Activated CD4-positive, alpha-beta memory T cell treated with anti-CD3 and anti-CD28 coated beads for 36 hours (primary cell): ENCODE data around the gene METRN. TPM values are rescaled to one million over a fixed set of nuclear protein-coding genes. Genes with fewer than 3 reads are reported as not detected.
"Not testable (repeated sequence)": the region's sequence is repeated elsewhere in the genome, so short reads cannot be mapped to it uniquely, and the experiment has no call there.

Source experiments
- CTCF ChIA-PET: fragments of 350-600 bp; sonication (Branson Sonifier 250); formaldehyde crosslinking; loops from one replicate; lab custom pipeline; 2021; ENCODE audit warnings: antibody characterized with exemption, inconsistent platforms; lab: Charles Lee
- POLR2A ChIA-PET: fragments of 350-600 bp; sonication (Branson Sonifier 250); formaldehyde crosslinking; loops from one replicate; lab custom pipeline; 2021; ENCODE audit warnings: antibody characterized with exemption; lab: Charles Lee
- DNase-seq: peaks from one replicate; pipeline ENCODE4 v3.0.0-alpha.2; 2020
- H3K27ac Mint-ChIP-seq: one replicate; pipeline ENCODE4 v1.8.0; 2021; ENCODE audit warnings: mixed read lengths
- H3K27me3 Mint-ChIP-seq: one replicate; pipeline ENCODE4 v1.8.0; 2021; ENCODE audit warnings: mixed read lengths
- H3K36me3 Mint-ChIP-seq: one replicate; pipeline ENCODE4 v1.8.0; 2021; ENCODE audit warnings: mixed read lengths
- H3K4me1 Mint-ChIP-seq: one replicate; pipeline ENCODE4 v1.8.0; 2021; ENCODE audit warnings: low read depth, mixed read lengths
- H3K4me3 Mint-ChIP-seq: one replicate; pipeline ENCODE4 v1.8.0; 2021; ENCODE audit warnings: mild to moderate bottlenecking, mixed read lengths
- H3K9me3 Mint-ChIP-seq: one replicate; pipeline ENCODE4 v1.8.0; 2021; ENCODE audit warnings: mixed read lengths
- intact Hi-C: fragments of 100-400 bp; cut with micrococcal nuclease; formaldehyde crosslinking; loops from one replicate; pipeline ENCODE4 v1.15.1; 2023
- total RNA-seq, 2 experiments: library from RNA; stranded (reverse); gene quantifications; one replicate each; pipeline ENCODE4 v1.2.3, GENCODE V29; 2021

Gene METRN
- total RNA-seq, 2 experiments from 2014 or later: 14.6 to 16.0 TPM

GRCh38 chr16:685967-686366 lies 29.0 kb upstream of the METRN start:
- H3K36me3 Mint-ChIP-seq: peaks cover 20% of the 10 kb centered on the region
- no peaks in the 10 kb centered on the region for H3K27me3 Mint-ChIP-seq
- H3K27ac Mint-ChIP-seq: no peak overlapping the region
- CTCF ChIA-PET: interaction anchor here (0.8 kb wide), 1 partner anchor 10 kb away, joined by 3 read pairs; no protein-coding TSS in a partner anchor
- peaks cover 37% of the 10 kb centered on the region for H3K4me1 Mint-ChIP-seq
- intact Hi-C loops: loop anchor here (2.0 kb wide), 1 partner anchor 49 kb away; the partner anchor contains the start of gene METTL26
- H3K9me3 Mint-ChIP-seq: no peaks in the 10 kb centered on the region
- POLR2A ChIA-PET: no interaction called here
- no peak for DNase-seq
- no peak overlapping the region for H3K4me3 Mint-ChIP-seq

DNA sequence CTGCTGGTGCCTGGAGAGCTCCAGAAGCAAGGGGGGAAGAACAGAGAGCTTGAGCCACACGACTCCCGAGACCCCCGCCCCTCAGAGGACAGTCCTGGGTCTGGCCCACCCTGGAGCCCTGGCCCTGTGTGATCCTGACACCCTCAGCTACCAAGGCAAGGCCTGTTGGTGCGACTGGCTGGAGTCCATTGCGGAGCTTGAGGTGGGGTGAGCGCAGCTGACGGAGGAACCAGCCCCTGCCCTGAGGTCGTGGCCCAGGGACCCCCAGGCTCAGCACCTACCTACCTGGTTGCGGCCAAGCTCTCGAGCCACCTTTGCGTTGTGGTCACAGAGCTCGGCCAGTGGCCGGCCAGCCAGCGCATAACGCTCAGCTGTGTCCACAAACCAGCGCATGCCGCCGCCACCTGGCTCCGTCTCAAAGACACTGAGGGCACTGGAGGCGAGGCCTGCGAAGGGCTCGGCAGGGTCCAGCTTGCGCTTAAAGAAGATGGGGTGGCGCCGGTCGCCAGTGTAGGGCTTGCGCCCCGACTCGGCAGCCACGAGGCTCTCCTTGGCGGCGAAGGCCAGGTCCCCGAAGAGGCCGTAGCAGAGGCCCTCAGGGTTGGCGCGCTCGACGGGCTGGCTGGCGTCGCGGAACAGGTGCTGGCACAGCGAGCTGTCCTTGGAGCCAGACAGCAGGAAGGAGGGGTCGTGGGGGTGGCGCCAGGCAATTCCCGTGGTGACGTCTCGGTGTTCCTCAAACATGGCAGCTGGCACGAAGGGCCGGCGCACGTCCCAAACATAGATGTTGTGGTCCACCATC lies 28.3 kb upstream of the METRN start:
- Mint-ChIP-seq H3K9me3 (no peaks in the 10 kb centered on the region), H3K27me3 (no peaks in the 10 kb centered on the region), H3K4me1 (peaks cover 30% of the 10 kb centered on the region), H3K4me3 (no peak overlapping the region), H3K27ac (no peak overlapping the region), H3K36me3 (peaks cover 15% of the 10 kb centered on the region)
- no peak for DNase-seq
- ChIA-PET POLR2A (no interaction called here), CTCF (interaction anchor here (0.8 kb wide), 1 partner anchor 10 kb away, joined by 3 read pairs; no protein-coding TSS in a partner anchor)
- intact Hi-C loops: no loop called here

DNA sequence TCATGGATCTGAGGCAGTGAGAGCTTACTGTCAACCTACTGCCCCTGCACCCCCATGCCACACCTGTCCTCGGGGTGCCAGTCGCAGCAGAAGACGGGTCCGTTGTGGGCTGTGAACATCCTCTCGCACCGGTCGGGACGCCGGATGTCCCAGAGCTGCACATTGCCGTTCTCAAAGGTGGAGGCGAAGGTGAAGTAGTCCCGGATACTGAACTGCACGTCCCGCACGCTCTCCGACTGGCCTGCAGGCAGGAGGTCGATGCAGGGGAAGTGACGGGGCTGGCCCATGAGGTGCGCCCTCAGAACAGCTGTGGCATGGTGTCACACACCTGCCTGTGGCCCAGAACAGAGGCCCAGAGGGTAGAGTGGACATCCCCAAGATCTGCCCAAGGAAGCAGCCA lies 27.4 kb upstream of the METRN start:
- Mint-ChIP-seq H3K4me1 (peaks cover 21% of the 10 kb centered on the region), H3K9me3 (no peaks in the 10 kb centered on the region), H3K36me3 (peaks cover 8% of the 10 kb centered on the region), H3K27ac (no peak overlapping the region), H3K4me3 (no peak overlapping the region), H3K27me3 (no peaks in the 10 kb centered on the region)
- CTCF ChIA-PET: interaction anchor here (0.7 kb wide), 1 partner anchor 20 kb away, joined by 3 read pairs; the partner anchor contains the start of gene RHOT2
- intact Hi-C loops: no loop called here
- POLR2A ChIA-PET: no interaction called here
- DNase-seq: no peak

DNA sequence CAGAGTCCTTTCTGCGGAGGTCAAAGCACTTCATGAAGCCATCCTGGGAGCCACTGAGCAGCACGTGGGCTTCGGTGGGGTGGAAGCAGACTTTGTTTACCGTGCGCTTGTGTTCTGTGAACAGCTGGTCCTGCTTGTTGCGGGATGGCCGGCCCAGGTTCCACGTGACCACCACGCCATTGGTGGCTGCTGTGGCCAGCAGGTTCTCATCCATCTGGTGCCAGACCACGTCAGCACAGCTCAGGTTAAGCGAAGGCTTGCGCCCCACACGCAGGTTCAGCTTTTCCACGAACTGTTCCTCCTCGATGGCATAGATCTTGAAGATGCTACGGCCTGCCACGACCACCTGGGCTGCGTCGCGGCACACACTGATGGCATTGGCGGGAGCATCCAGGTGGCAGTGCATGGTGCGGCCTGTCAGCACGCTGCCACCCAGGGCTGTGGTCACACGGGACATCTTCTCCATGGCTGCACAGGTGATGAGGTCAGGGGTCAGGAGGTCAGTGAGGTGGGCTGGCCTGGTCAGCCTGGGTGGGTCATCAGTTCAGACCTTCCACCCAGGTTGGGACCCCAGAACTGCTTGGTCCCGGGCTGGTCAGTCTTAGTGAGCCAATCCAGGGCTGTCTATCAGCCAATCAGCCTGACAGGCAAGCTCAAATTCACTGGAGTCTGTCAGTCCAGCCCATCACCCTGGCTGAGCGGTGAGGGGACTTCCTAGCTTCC lies 25.6 kb upstream of the METRN start:
- no peak for DNase-seq
- Mint-ChIP-seq H3K27ac (peak overlapping the region; percentile 81), H3K27me3 (no peaks in the 10 kb centered on the region), H3K9me3 (no peaks in the 10 kb centered on the region), H3K36me3 (peaks cover 4% of the 10 kb centered on the region), H3K4me3 (peak overlapping the region; percentile 84), H3K4me1 (peaks cover 14% of the 10 kb centered on the region)
- intact Hi-C loops: no loop called here
- CTCF ChIA-PET: interaction anchor here (1.1 kb wide), 1 partner anchor 23 kb away, joined by 3 read pairs; no protein-coding TSS in a partner anchor
- POLR2A ChIA-PET: interaction anchor here (0.6 to 1.7 kb wide), 2 partner anchors 9 to 615 kb away, joined by 3 to 12 read pairs; partner anchors contain the start of gene STUB1

GRCh38 chr16:691242-691641 lies 23.7 kb upstream of the METRN start:
- CTCF ChIA-PET, intact Hi-C loops, H3K27ac Mint-ChIP-seq, DNase-seq, H3K4me3 Mint-ChIP-seq, POLR2A ChIA-PET, H3K9me3 Mint-ChIP-seq, H3K36me3 Mint-ChIP-seq, H3K27me3 Mint-ChIP-seq: not testable (repeated sequence)
- H3K4me1 Mint-ChIP-seq: peaks cover 20% of the 10 kb centered on the region

DNA sequence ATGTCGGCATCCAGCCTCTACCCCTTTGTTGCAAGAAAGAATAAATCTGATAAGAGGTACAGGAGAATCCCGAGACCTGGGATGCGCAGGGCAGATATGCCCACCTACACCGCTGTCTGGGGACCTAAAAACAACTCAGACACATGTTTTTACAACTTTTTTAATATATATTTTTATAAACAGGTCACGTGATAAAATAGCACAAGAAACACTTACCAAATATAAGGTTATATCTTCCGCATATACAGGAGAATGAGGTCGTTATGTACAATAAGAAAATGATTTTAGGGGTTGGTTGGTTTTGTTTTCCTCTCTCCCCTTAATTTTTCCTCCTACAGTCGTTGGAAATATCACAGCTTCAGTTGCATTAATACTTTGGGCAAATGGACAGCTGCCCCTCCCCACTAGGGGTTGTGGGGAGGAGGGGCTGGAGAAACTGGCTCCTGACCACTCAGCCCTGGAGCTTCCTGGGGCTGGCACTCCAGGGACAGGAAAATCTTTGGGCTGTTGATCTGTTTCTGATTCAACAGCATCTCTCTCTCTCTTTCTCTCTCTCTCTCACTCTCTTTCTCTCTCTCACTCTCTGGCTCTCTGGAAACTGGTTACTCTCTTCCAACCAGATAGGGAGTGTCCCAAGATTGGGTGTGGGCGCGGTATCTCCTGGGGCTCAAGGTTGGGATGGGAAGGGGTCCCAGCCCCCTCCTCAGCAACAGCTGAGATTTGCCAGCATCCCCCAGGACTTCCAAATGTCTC lies 22.4 kb upstream of the METRN start:
- H3K27ac Mint-ChIP-seq: no peak overlapping the region
- CTCF ChIA-PET: no interaction called here
- DNase-seq: no peak
- POLR2A ChIA-PET: no interaction called here
- H3K4me3 Mint-ChIP-seq: no peak overlapping the region
- intact Hi-C loops: no loop called here
- H3K36me3 Mint-ChIP-seq: no peaks in the 10 kb centered on the region
- no peaks in the 10 kb centered on the region for H3K27me3 Mint-ChIP-seq
- H3K4me1 Mint-ChIP-seq: peaks cover 27% of the 10 kb centered on the region
- no peaks in the 10 kb centered on the region for H3K9me3 Mint-ChIP-seq

- no peak for DNase-seq
- Mint-ChIP-seq H3K27ac (no peak overlapping the region), H3K9me3 (no peaks in the 10 kb centered on the region), H3K36me3 (no peaks in the 10 kb centered on the region), H3K27me3 (no peaks in the 10 kb centered on the region), H3K4me1 (peaks cover 27% of the 10 kb centered on the region), H3K4me3 (no peak overlapping the region)
- intact Hi-C loops: no loop called here
- ChIA-PET CTCF (interaction anchor here (0.6 kb wide), 1 partner anchor 25 kb away, joined by 3 read pairs; the partner anchor contains the start of gene RHOT2), POLR2A (no interaction called here)
Measured at GRCh38 chr16:693364-693763, 21.6 kb upstream of the METRN start.

- Mint-ChIP-seq H3K36me3 (no peaks in the 10 kb centered on the region), H3K9me3 (no peaks in the 10 kb centered on the region), H3K4me3 (no peak overlapping the region), H3K4me1 (peaks cover 25% of the 10 kb centered on the region), H3K27me3 (no peaks in the 10 kb centered on the region), H3K27ac (no peak overlapping the region)
- no peak for DNase-seq
- ChIA-PET CTCF (interaction anchor here (0.6 kb wide), 1 partner anchor 26 kb away, joined by 3 read pairs; the partner anchor contains the start of gene RHOT2), POLR2A (no interaction called here)
- intact Hi-C loops: no loop called here
Measured at GRCh38 chr16:693766-694165, 21.2 kb upstream of the METRN start.

- Mint-ChIP-seq H3K9me3 (no peaks in the 10 kb centered on the region), H3K27me3 (no peaks in the 10 kb centered on the region), H3K27ac (no peak overlapping the region), H3K4me3 (peak overlapping the region; percentile 70), H3K4me1 (peaks cover 21% of the 10 kb centered on the region), H3K36me3 (no peaks in the 10 kb centered on the region)
- ChIA-PET CTCF (no interaction called here), POLR2A (interaction anchor here (1.1 to 1.5 kb wide), 2 partner anchors 13 to 25 kb away, joined by 3 read pairs; no protein-coding TSS in a partner anchor)
- intact Hi-C loops: no loop called here
- no peak for DNase-seq
Measured at GRCh38 chr16:694187-694862, 20.6 kb upstream of the METRN start.

- Mint-ChIP-seq H3K27ac (no peak overlapping the region), H3K9me3 (no peaks in the 10 kb centered on the region), H3K27me3 (no peaks in the 10 kb centered on the region), H3K4me1 (peaks cover 21% of the 10 kb centered on the region), H3K36me3 (no peaks in the 10 kb centered on the region), H3K4me3 (peak overlapping the region; percentile 51)
- DNase-seq: no peak
- CTCF ChIA-PET: interaction anchor here (0.7 to 1.9 kb wide), 4 partner anchors 15 to 90 kb away, joined by 3 to 14 read pairs (median 4); no protein-coding TSS in a partner anchor
- intact Hi-C loops: no loop called here
- POLR2A ChIA-PET: interaction anchor here (0.7 to 1.6 kb wide), 6 partner anchors 14 to 26 kb away, joined by 3 to 8 read pairs (median 5); partner anchors contain the start of genes ANTKMT, METRN and STUB1
Measured at GRCh38 chr16:694863-695354, 20.0 kb upstream of the METRN start.
